K562 (cell line): ENCODE measurements around the gene EVI5. TPM values are rescaled to one million over a fixed set of nuclear protein-coding genes. Genes with fewer than 3 reads are reported as not detected.

ENCODE experiments used
- DEAF1 ChIP-seq: fragments of 450-650 bp; formaldehyde crosslinking; IDR thresholded peaks from 2 replicates; pipeline ENCODE4 v1.4.0; 2020; ENCODE audit warnings: mild to moderate bottlenecking, moderate library complexity
- ELF2 ChIP-seq: fragments of 250-450 bp; sonication (Bioruptor Pico); IDR thresholded peaks from 2 replicates; pipeline ENCODE4 v1.5.0; 2021; ENCODE audit warnings: mild to moderate bottlenecking
- EWSR1 ChIP-seq: fragments of 450-650 bp; IDR thresholded peaks from 2 replicates; pipeline ENCODE4 v1.6.1; 2018; ENCODE audit warnings: borderline replicate concordance, mild to moderate bottlenecking, low read depth, moderate library complexity; ENCODE audit not compliant: partially characterized antibody
- FOS ChIP-seq: IDR thresholded peaks from 3 replicates; pipeline ENCODE4 v1.6.1; 2011; ENCODE audit not compliant: insufficient read length; ENCODE audit errors: extremely low read depth
- ILF3 ChIP-seq: fragments of 450-650 bp; IDR thresholded peaks from 2 replicates; pipeline ENCODE4 v1.6.1; 2018; ENCODE audit warnings: antibody characterized with exemption, mild to moderate bottlenecking, moderate library complexity, borderline replicate concordance
- NCOA6 ChIP-seq: fragments of 450-650 bp; IDR thresholded peaks from 2 replicates; pipeline ENCODE4 v1.6.1; 2017; ENCODE audit warnings: mild to moderate bottlenecking
- PKNOX1 ChIP-seq: fragments of 450-650 bp; IDR thresholded peaks from 2 replicates; pipeline ENCODE4 v1.6.1; 2016
- RBM22 ChIP-seq: fragments of 200-400 bp; formaldehyde crosslinking; IDR thresholded peaks from 2 replicates; pipeline ENCODE4 v1.6.1; 2018; ENCODE audit warnings: low read length, low read depth; ENCODE audit not compliant: poor library complexity, severe bottlenecking
- SIN3A ChIP-seq, 2 experiments: fragments of 150-350 bp in 1 of 2; IDR thresholded peaks; 2 replicates each; pipeline ENCODE4 v1.6.1; 2011 to 2016; ENCODE audit warnings: borderline replicate concordance in 2 of 2, low read depth in 2 of 2, low read length in 2 of 2, mild to moderate bottlenecking in 2 of 2, moderate library complexity in 2 of 2; ENCODE audit not compliant: control insufficient read depth in 1 of 2
- ZFP30 ChIP-seq: fragments of 250-450 bp; sonication (Bioruptor Pico); IDR thresholded peaks from 2 replicates; pipeline ENCODE4 v1.8.0; 2022; ENCODE audit warnings: moderate library complexity, mild to moderate bottlenecking, inconsistent platforms, borderline replicate concordance
- ZHX1 ChIP-seq: fragments of 150-350 bp; conservative IDR thresholded peaks from 2 replicates; pipeline ENCODE4 v1.6.1; 2014; ENCODE audit warnings: low read length
- ZNF436 ChIP-seq: fragments of 250-450, 450-650 bp; sonication (Bioruptor Pico); formaldehyde crosslinking; IDR thresholded peaks from 2 replicates; pipeline ENCODE4 v1.7.0; 2020; ENCODE audit warnings: mild to moderate bottlenecking
- ZNF511 ChIP-seq: sonication (generic); formaldehyde crosslinking; IDR thresholded peaks from 2 replicates; pipeline ENCODE4 v1.8.0; 2022; ENCODE audit warnings: mild to moderate bottlenecking, missing genetic modification reagents
- ZNF586 ChIP-seq: fragments of 450-650 bp; formaldehyde crosslinking; conservative IDR thresholded peaks from 2 replicates; pipeline ENCODE4 v1.4.0; 2020; ENCODE audit warnings: mild to moderate bottlenecking, moderate library complexity
- ZNF644 ChIP-seq: fragments of 200-800 bp; sonication (Bioruptor generic); IDR thresholded peaks from 2 replicates; pipeline ENCODE4 v1.6.1; 2016; ENCODE audit warnings: low read depth, missing genetic modification characterization, missing compliant biosample characterization
- polyA plus RNA-seq, 8 experiments: library from polyadenylated mRNA; depleted of rRNA in 4 of 8; stranded (reverse) in 5 of 8; unstranded in 3 of 8; fragments of >200 nt; fragmentation: Nextera tagmentation in 2 of 8; fragmentation: Illumina TruSeq in 1 of 8; extraction: Ambion mirVana in 2 of 8; extraction: Trizol in 1 of 8; gene quantifications; 2 replicates each; pipeline versions ENCODE4 v1.2.1 to v1.2.3, GENCODE V29; 2011 to 2014; ENCODE audit warnings: inconsistent platforms in 1 of 8, missing spikeins in 1 of 8
- total RNA-seq, 7 experiments: library from RNA; depleted of rRNA in 6 of 7; stranded (reverse); fragments of >200 nt in 6 of 7; fragmentation: Illumina TruSeq in 2 of 7; extraction: Trizol in 2 of 7; gene quantifications; 2 replicates each; pipeline versions ENCODE4 v1.2.1 to v1.2.3, GENCODE V29; 2011 to 2021; ENCODE audit warnings: low replicate concordance in 1 of 7

EVI5 gene
- total and polyA plus RNA-seq, 9 of the 15 experiments (the other 6 are each of a cell fraction or from before 2014, with no cell fraction given): 1.7 to 50.1 (median 13.7) TPM

- TF ChIP-seq DEAF1 (CRISPR knock-in tag): no peak
- TF ChIP-seq ZFP30 (CRISPR knock-in tag): no peak
- TF ChIP-seq NCOA6: peak; percentile 79
- no peak for TF ChIP-seq FOS
- no peak; the same call in 1 of the 2 replicates for TF ChIP-seq ZNF644
- no peak for TF ChIP-seq ZNF586 (CRISPR knock-in tag)
- TF ChIP-seq RBM22: peak; percentile 90
- peak; percentile 13; the same call in 1 of the 2 replicates for TF ChIP-seq ELF2
- TF ChIP-seq SIN3A (IDR thresholded peaks at IDR 0.05; ENCODE audit: borderline replicate concordance in 2 of 2, control insufficient read depth in 1 of 2, low read depth in 2 of 2, low read length in 2 of 2): peak in 1 of 2 experiments; percentile 62; a peak in 1 of 4 replicates
- no peak for TF ChIP-seq ZNF436 (CRISPR knock-in tag)
- TF ChIP-seq ZNF511 (CRISPR knock-in tag): peak; percentile 96
- peak; percentile 31; the same call in 1 of the 2 replicates for TF ChIP-seq PKNOX1
- TF ChIP-seq ILF3: peak; percentile 31; the same call in 1 of the 2 replicates
- no peak; the same call in 1 of the 2 replicates for TF ChIP-seq ZHX1
- no peak for TF ChIP-seq EWSR1
Measured at GRCh38 chr1:92831762-92832536, 47.0 kb upstream of the EVI5 start, which contains the start of gene RPL5 (continued).
